ENCODE measurements around the gene HSPA1B.
A peak's percentile ranks its signal among the peaks of the same experiment; 100 is the strongest.

DNA sequence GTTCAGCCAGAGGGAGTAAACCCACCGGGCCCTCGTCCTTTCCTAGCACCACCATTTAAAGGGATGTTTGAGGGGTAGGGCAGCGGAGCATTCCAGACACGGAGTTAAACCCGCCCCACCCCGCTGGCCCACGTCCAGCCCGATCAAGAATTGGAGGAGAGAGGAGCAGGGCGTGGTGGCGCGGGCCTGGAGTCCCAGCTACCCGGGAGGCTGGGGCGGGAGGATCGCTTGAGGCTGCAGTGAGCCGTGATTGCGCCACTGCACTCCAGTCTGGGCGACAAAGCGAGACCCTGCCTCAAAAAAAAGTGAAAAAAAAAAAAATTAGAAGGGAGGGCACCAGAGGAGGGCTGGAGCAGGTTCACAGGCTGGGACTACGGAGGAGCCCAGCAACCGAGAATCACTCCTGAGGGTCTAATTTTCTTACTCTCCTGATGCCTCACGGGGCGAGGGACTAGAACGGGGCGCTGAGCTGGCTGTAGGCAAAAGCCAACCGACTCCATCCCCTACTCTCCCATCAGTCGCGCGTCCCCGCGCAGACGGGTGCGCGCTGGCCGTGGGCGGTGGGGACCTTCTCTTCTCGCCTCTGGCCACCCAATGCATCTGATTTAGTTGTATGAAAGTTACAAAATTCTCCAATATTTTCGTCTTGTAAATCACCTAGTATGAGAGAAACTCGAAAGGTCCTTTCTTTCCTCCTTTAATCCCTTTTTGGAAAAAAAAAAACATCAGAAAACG, 6.1 kb upstream of the HSPA1B start:
- TF ChIP-seq CTCF (IDR thresholded peaks at IDR 0.05): no peak
- TF ChIP-seq REST (IDR thresholded peaks at IDR 0.05; ENCODE audit: insufficient read depth in 1 of 2, low read depth in 2 of 2, low read length in 1 of 2): no peak
- peak; percentile 62 for TF ChIP-seq POLR2AphosphoS5 (IDR thresholded peaks at IDR 0.05; ENCODE audit: low read depth, low read length)
- TF ChIP-seq SIN3A (IDR thresholded peaks at IDR 0.05; ENCODE audit: borderline replicate concordance, insufficient read depth, low read depth, low read length): 0 out of 2 replicates have a peak, but pooled peaks have one; percentile 3

All from Panc1 (cell line).